ENCODE measurements around the gene HES7. TPM values are rescaled to one million over a fixed set of nuclear protein-coding genes. Genes with fewer than 3 reads are reported as not detected.

The HES7 gene
- total and polyA plus RNA-seq, 3 donors from 2014 or later, result 0.25 to 0.31 TPM; not detected in 1

- H3K4me1 ChIP-seq, result peaks cover 45% of the 10 kb centered on the region
Observed at GRCh38 chr17:8161289-8162232, 37.7 kb upstream of the HES7 start.

GRCh38 chr17:8160741-8161221 lies 36.9 kb upstream of the HES7 start:
- Histone ChIP-seq H3K9me3 (no peaks in the 10 kb centered on the region), H3K36me3 (ENCODE audit: low read depth, missing control alignments) (no peaks in the 10 kb centered on the region), H3K27ac (peak overlapping the region; percentile 100), H3K4me3 (no peak overlapping the region), H3K4me1 (peaks cover 45% of the 10 kb centered on the region), H3K27me3 (no peaks in the 10 kb centered on the region)
- WGBS, 2 donors, result 54 to 55% methylated on average over 5 of the region's 5 CpGs
- DNase-seq, result no peak
- TF ChIP-seq POLR2A (IDR thresholded peaks at IDR 0.05) (no peak), CTCF (IDR thresholded peaks at IDR 0.05) (no peak)
- intact Hi-C loops (cut with DNase I; ENCODE audit: low total_unique reads), result no loop called here

More at GRCh38 chr17:8161289-8162232, 37.7 kb upstream of the HES7 start:
- Histone ChIP-seq H3K27me3 (no peaks in the 10 kb centered on the region), H3K27ac (peak overlapping the region; percentile 100), H3K4me3 (peak overlapping the region; percentile 99 to 100), H3K9me3 (no peaks in the 10 kb centered on the region), H3K36me3 (ENCODE audit: low read depth, missing control alignments) (no peaks in the 10 kb centered on the region)
- DNase-seq, result no peak
- TF ChIP-seq POLR2A (IDR thresholded peaks at IDR 0.05), result no peak
- TF ChIP-seq CTCF (IDR thresholded peaks at IDR 0.05), result no peak
- 37 to 80% methylated on average over 4 to 19 of the region's 19 CpGs for WGBS, 2 donors
- intact Hi-C loops (cut with DNase I; ENCODE audit: low total_unique reads), result no loop called here

- intact Hi-C loops (cut with DNase I; ENCODE audit: low total_unique reads), result no loop called here
- 42 to 50% methylated on average over 4 of the region's 4 CpGs for WGBS, 2 donors
- TF ChIP-seq CTCF (IDR thresholded peaks at IDR 0.05) (no peak), POLR2A (IDR thresholded peaks at IDR 0.05) (no peak)
- Histone ChIP-seq H3K4me1 (peaks cover 45% of the 10 kb centered on the region), H3K27me3 (no peaks in the 10 kb centered on the region), H3K36me3 (ENCODE audit: low read depth, missing control alignments) (no peaks in the 10 kb centered on the region), H3K9me3 (no peaks in the 10 kb centered on the region), H3K4me3 (no peak overlapping the region), H3K27ac (peak overlapping the region; percentile 100)
- no peak for DNase-seq
Observed at GRCh38 chr17:8160224-8160577, 36.3 kb upstream of the HES7 start.

- 66 to 72% methylated on average over 4 of the region's 4 CpGs for WGBS, 2 donors
- no peak for DNase-seq
- Histone ChIP-seq H3K27ac (peak overlapping the region; percentile 100), H3K36me3 (ENCODE audit: low read depth, missing control alignments) (no peaks in the 10 kb centered on the region), H3K4me3 (no peak overlapping the region), H3K9me3 (no peaks in the 10 kb centered on the region), H3K27me3 (no peaks in the 10 kb centered on the region), H3K4me1 (peaks cover 44% of the 10 kb centered on the region)
- no peak for TF ChIP-seq CTCF (IDR thresholded peaks at IDR 0.05)
- intact Hi-C loops (cut with DNase I; ENCODE audit: low total_unique reads), result no loop called here
Observed at GRCh38 chr17:8159459-8160223, 35.7 kb upstream of the HES7 start.
